ENCODE data around the gene SPRY4. TPM values are rescaled to one million over a fixed set of nuclear protein-coding genes. Genes with fewer than 3 reads are reported as not detected.

SPRY4 gene
- total RNA-seq, 4 donors from 2014 or later, result 15.4 to 29.0 (median 24.5) TPM

Small RNAs within 50 kb of the gene (small RNA-seq; reads per million reads assigned to genes)
- 0 reads per million in 3 donors for gene RF02038
- gene RF02039, result 0 reads per million in 3 donors

Other genes with a start within 250 kb of the SPRY4 start
- 100 to 1,000 TPM in 2 of 4 donors, 10 to 100 TPM in 2; 57.8 to 169 (median 101) TPM for gene NDFIP1, start 216.2 kb downstream of the SPRY4 start, total RNA-seq

Data from esophagus muscularis mucosa (tissue), 4 donors.